ENCODE measurements around the gene ZFAND3. TPM values are rescaled to one million over a fixed set of nuclear protein-coding genes. Genes with fewer than 3 reads are reported as not detected.

The ZFAND3 gene
- total and polyA plus RNA-seq, 2 experiments from 2014 or later, result 16.9 to 28.2 TPM

DNA sequence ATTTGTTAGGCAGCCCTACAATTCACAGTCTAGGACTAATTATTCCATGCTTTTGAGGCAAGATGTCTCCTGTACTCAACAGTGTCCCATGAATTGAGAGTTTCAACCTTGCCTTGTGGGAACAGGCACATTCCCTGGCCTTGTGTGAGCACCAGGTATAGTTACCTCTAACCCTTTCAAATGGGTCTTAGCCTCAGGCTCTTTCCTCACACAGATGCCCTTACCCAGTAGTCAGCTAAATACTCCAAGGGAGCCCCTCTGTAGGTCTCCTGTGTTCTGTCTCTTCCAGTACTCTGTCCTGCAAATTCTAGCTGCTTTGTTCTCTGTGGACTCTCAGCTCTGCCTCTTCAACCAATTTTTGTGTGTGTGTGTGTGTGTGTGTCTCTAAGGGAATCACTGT, 135.3 kb downstream of the ZFAND3 start:
- H3K27me3 ChIP-seq (ENCODE audit: insufficient read depth), result no peaks in the 10 kb centered on the region
- TF ChIP-seq POLR2AphosphoS5 (IDR thresholded peaks at IDR 0.05; ENCODE audit: low read depth), result no peak
- TF ChIP-seq, protein P1, sequence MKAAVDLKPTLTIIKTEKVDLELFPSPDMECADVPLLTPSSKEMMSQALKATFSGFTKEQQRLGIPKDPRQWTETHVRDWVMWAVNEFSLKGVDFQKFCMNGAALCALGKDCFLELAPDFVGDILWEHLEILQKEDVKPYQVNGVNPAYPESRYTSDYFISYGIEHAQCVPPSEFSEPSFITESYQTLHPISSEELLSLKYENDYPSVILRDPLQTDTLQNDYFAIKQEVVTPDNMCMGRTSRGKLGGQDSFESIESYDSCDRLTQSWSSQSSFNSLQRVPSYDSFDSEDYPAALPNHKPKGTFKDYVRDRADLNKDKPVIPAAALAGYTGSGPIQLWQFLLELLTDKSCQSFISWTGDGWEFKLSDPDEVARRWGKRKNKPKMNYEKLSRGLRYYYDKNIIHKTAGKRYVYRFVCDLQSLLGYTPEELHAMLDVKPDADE (IDR thresholded peaks at IDR 0.05), result no peak
- no peak for TF ChIP-seq STAT1 (IDR thresholded peaks at IDR 0.05; ENCODE audit: unreplicated experiment)
- TF ChIP-seq, protein P2, sequence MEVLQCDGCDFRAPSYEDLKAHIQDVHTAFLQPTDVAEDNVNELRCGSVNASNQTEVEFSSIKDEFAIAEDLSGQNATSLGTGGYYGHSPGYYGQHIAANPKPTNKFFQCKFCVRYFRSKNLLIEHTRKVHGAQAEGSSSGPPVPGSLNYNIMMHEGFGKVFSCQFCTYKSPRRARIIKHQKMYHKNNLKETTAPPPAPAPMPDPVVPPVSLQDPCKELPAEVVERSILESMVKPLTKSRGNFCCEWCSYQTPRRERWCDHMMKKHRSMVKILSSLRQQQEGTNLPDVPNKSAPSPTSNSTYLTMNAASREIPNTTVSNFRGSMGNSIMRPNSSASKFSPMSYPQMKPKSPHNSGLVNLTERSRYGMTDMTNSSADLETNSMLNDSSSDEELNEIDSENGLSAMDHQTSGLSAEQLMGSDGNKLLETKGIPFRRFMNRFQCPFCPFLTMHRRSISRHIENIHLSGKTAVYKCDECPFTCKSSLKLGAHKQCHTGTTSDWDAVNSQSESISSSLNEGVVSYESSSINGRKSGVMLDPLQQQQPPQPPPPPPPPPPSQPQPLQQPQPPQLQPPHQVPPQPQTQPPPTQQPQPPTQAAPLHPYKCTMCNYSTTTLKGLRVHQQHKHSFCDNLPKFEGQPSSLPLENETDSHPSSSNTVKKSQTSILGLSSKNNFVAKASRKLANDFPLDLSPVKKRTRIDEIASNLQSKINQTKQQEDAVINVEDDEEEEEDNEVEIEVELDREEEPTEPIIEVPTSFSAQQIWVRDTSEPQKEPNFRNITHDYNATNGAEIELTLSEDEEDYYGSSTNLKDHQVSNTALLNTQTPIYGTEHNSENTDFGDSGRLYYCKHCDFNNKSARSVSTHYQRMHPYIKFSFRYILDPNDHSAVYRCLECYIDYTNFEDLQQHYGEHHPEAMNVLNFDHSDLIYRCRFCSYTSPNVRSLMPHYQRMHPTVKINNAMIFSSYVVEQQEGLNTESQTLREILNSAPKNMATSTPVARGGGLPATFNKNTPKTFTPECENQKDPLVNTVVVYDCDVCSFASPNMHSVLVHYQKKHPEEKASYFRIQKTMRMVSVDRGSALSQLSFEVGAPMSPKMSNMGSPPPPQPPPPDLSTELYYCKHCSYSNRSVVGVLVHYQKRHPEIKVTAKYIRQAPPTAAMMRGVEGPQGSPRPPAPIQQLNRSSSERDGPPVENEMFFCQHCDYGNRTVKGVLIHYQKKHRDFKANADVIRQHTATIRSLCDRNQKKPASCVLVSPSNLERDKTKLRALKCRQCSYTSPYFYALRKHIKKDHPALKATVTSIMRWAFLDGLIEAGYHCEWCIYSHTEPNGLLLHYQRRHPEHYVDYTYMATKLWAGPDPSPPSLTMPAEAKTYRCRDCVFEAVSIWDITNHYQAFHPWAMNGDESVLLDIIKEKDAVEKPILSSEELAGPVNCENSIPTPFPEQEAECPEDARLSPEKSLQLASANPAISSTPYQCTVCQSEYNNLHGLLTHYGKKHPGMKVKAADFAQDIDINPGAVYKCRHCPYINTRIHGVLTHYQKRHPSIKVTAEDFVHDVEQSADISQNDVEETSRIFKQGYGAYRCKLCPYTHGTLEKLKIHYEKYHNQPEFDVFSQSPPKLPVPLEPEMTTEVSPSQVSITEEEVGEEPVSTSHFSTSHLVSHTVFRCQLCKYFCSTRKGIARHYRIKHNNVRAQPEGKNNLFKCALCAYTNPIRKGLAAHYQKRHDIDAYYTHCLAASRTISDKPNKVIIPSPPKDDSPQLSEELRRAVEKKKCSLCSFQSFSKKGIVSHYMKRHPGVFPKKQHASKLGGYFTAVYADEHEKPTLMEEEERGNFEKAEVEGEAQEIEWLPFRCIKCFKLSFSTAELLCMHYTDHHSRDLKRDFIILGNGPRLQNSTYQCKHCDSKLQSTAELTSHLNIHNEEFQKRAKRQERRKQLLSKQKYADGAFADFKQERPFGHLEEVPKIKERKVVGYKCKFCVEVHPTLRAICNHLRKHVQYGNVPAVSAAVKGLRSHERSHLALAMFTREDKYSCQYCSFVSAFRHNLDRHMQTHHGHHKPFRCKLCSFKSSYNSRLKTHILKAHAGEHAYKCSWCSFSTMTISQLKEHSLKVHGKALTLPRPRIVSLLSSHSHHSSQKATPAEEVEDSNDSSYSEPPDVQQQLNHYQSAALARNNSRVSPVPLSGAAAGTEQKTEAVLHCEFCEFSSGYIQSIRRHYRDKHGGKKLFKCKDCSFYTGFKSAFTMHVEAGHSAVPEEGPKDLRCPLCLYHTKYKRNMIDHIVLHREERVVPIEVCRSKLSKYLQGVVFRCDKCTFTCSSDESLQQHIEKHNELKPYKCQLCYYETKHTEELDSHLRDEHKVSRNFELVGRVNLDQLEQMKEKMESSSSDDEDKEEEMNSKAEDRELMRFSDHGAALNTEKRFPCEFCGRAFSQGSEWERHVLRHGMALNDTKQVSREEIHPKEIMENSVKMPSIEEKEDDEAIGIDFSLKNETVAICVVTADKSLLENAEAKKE (CRISPR knock-in tag; IDR thresholded peaks at IDR 0.05), result no peak
- no peak for TF ChIP-seq ZNF331 (CRISPR knock-in tag; IDR thresholded peaks at IDR 0.05; ENCODE audit: low read depth)
- no peak for TF ChIP-seq JUNB (IDR thresholded peaks at IDR 0.05; ENCODE audit: unreplicated experiment)
- TF ChIP-seq NANOG (IDR thresholded peaks at IDR 0.05; ENCODE audit: borderline replicate concordance), result no peak
- no peak for TF ChIP-seq EZH2 (IDR thresholded peaks at IDR 0.05; ENCODE audit: low read depth, unreplicated experiment)
- H3K27ac ChIP-seq (ENCODE audit: low read depth), result no peak overlapping the region
- H3K4me3 Mint-ChIP-seq, result no peak overlapping the region
- H3K9me3 Mint-ChIP-seq, result no peaks in the 10 kb centered on the region; the same call in 2 of the 3 replicates
- H3F3A ChIP-seq (replicated peaks; ENCODE audit: low read depth), result no peaks in the 10 kb centered on the region
- H2AFZ ChIP-seq, result no peak overlapping the region
- H3K79me2 ChIP-seq (replicated peaks; ENCODE audit: insufficient read depth), result peaks cover 83% of the 10 kb centered on the region
- H3K36me3 ChIP-seq (ENCODE audit: insufficient read depth), result no peaks in the 10 kb centered on the region
- H3K4me1 Mint-ChIP-seq, result peaks cover 11% of the 10 kb centered on the region; the same call in 2 of the 3 replicates
- peaks cover 16% of the 10 kb centered on the region; the same call in 1 of the 2 replicates for H4K20me1 ChIP-seq (replicated peaks; ENCODE audit: insufficient read depth)
- H3K27ac Mint-ChIP-seq, result no peak overlapping the region
- no peaks in the 10 kb centered on the region for H3K27me3 Mint-ChIP-seq (ENCODE audit: insufficient read depth, low read depth, poor library complexity)
- no peaks in the 10 kb centered on the region for H3K9me2 ChIP-seq (ENCODE audit: insufficient read depth)
- DNase-seq (ENCODE audit: low spot score) (peak; percentile 42), ATAC-seq (peak; percentile 94)
- H3K4me1 ChIP-seq (ENCODE audit: insufficient read depth), result peaks cover 6% of the 10 kb centered on the region; the same call in 1 of the 2 replicates
- no peak overlapping the region for H3K4me3 ChIP-seq
- no peak overlapping the region for H3K4me2 ChIP-seq
- no peaks in the 10 kb centered on the region for H3K36me3 Mint-ChIP-seq (ENCODE audit: low read depth)

All from GM23338 (cell line).